ENCODE data around the gene PPOX.
A peak's percentile ranks its signal among the peaks of the same experiment; 100 is the strongest.

The PPOX gene

GRCh38 chr1:161198194-161198896, 32.1 kb downstream of the PPOX start:
- no peak overlapping the region for H3K4me3 ChIP-seq (ENCODE audit: low read depth, low read length)
- no peak for DNase-seq (ENCODE audit: low read depth)
- TF ChIP-seq CTCF (IDR thresholded peaks at IDR 0.05; ENCODE audit: low read depth, low read length, missing control alignments) = no peak

GRCh38 chr1:161198897-161199431, 32.7 kb downstream of the PPOX start, which contains the start of gene ADAMTS4:
ADAMTS4 (minus strand) TSS chr1:161199054; CDS start chr1:161198627, 427 bp downstream.
- no peak for DNase-seq (ENCODE audit: low read depth)
- TF ChIP-seq CTCF (IDR thresholded peaks at IDR 0.05; ENCODE audit: low read depth, low read length, missing control alignments) = no peak
- H3K4me3 ChIP-seq (ENCODE audit: low read depth, low read length) = no peak within 1 kb of the TSS

- no peak overlapping the region for H3K4me3 ChIP-seq (ENCODE audit: low read depth, low read length)
- DNase-seq (ENCODE audit: low read depth) = no peak
- no peak for TF ChIP-seq CTCF (IDR thresholded peaks at IDR 0.05; ENCODE audit: low read depth, low read length, missing control alignments)
Observed at GRCh38 chr1:161199506-161200139, 33.4 kb downstream of the PPOX start.

GRCh38 chr1:161200421-161200991, 34.3 kb downstream of the PPOX start:
- no peak for DNase-seq (ENCODE audit: low read depth)
- no peak for TF ChIP-seq CTCF (IDR thresholded peaks at IDR 0.05; ENCODE audit: low read depth, low read length, missing control alignments)

GRCh38 chr1:161200992-161201835, 35.0 kb downstream of the PPOX start:
- TF ChIP-seq CTCF (IDR thresholded peaks at IDR 0.05; ENCODE audit: low read depth, low read length, missing control alignments) = no peak
- DNase-seq (ENCODE audit: low read depth) = no peak
- peak overlapping the region; percentile 78 for H3K4me3 ChIP-seq (ENCODE audit: low read depth, low read length)

More at GRCh38 chr1:161200421-161200991, 34.3 kb downstream of the PPOX start:
- H3K4me3 ChIP-seq (ENCODE audit: low read depth, low read length) = no peak overlapping the region

All from GM12864 (cell line).